B cell (primary cell): ENCODE results near the gene ITGA2B. TPM values are rescaled to one million over a fixed set of nuclear protein-coding genes. Genes with fewer than 3 reads are reported as not detected.

Experiments used
- ATAC-seq: fragments of 200-7000 bp; cut with Tn5 transposase; one replicate; pipeline ENCODE4 v1.10.0; 2021; ENCODE audit warnings: low read depth, mild to moderate bottlenecking, moderate number of reproducible peaks, moderate library complexity
- CTCF ChIA-PET: fragments of 350-600 bp; sonication (Branson Sonifier 250); formaldehyde crosslinking; loops from one replicate; lab custom pipeline; 2021; ENCODE audit warnings: antibody characterized with exemption, inconsistent platforms; lab: Charles Lee
- POLR2A ChIA-PET: fragments of 350-600 bp; sonication (Branson Sonifier 250); formaldehyde crosslinking; loops from one replicate; lab custom pipeline; 2021; ENCODE audit warnings: antibody characterized with exemption; lab: Charles Lee
- DNase-seq: peaks from one replicate; pipeline ENCODE4 v3.0.0; 2013
- H2AFZ ChIP-seq: 2 replicates; pipeline ENCODE4 v1.6.1; 2012; ENCODE audit warnings: mild to moderate bottlenecking, low read depth, low read length; ENCODE audit not compliant: insufficient read depth, poor library complexity, severe bottlenecking
- H3K27ac ChIP-seq, 2 donors: 1 replicate in 1 of 2; 2 replicates in 1 of 2; pipeline ENCODE4 v1.5.1; 2012 to 2013; ENCODE audit warnings: low read length in 2 of 2, mild to moderate bottlenecking in 2 of 2, moderate library complexity in 1 of 2
- H3K27me3 ChIP-seq, 4 experiments: fragments of 200-600 bp in 1 of 4; sonication (generic) in 1 of 4; replicated peaks in 1 of 4; 1 replicate in 2 of 4; 2 replicates in 2 of 4; pipeline versions ENCODE4 v1.6.1 to v1.7.0; 2013 to 2016; ENCODE audit warnings: low read length in 3 of 4, mild to moderate bottlenecking in 2 of 4, mixed read lengths in 1 of 4, moderate library complexity in 1 of 4; ENCODE audit not compliant: insufficient read depth in 4 of 4, control insufficient read depth in 3 of 4; ENCODE audit errors: control extremely low read depth in 1 of 4
- H3K36me3 ChIP-seq, 2 experiments: replicated peaks in 1 of 2; 1 replicate in 1 of 2; 2 replicates in 1 of 2; pipeline versions ENCODE4 v1.6.1 to v1.7.1; 2013; ENCODE audit warnings: low read length in 1 of 2; ENCODE audit not compliant: insufficient read depth in 2 of 2, control insufficient read depth in 1 of 2; ENCODE audit errors: control extremely low read depth in 1 of 2, extremely low read depth in 1 of 2
- H3K4me1 ChIP-seq, 2 donors: fragments of 200-600 bp in 1 of 2; sonication (generic) in 1 of 2; 1 replicate in 1 of 2; 2 replicates in 1 of 2; pipeline versions ENCODE4 v1.5.1 to v1.6.1; 2013 to 2017; ENCODE audit warnings: low read length in 2 of 2; ENCODE audit not compliant: control insufficient read depth in 2 of 2, insufficient read depth in 2 of 2
- H3K4me2 ChIP-seq: replicated peaks from 2 replicates; pipeline ENCODE3; 2012; ENCODE audit warnings: mild to moderate bottlenecking, low read depth, low read length; ENCODE audit not compliant: poor library complexity, severe bottlenecking
- H3K4me3 ChIP-seq, 5 experiments: fragments of 200-600 bp in 1 of 5; sonication (generic) in 1 of 5; 1 replicate in 3 of 5; 2 replicates in 2 of 5; pipeline versions ENCODE4 v1.5.1 to v1.7.0; 2011 to 2016; ENCODE audit warnings: low read length in 4 of 5, mild to moderate bottlenecking in 4 of 5, low read depth in 2 of 5, control low read depth in 1 of 5, moderate library complexity in 1 of 5; ENCODE audit not compliant: insufficient read depth in 1 of 5; ENCODE audit errors: control extremely low read depth in 1 of 5, extremely low read depth in 1 of 5
- H3K79me2 ChIP-seq: fragments of 200-600 bp; sonication (generic); one replicate; pipeline ENCODE4 v1.6.0; 2016; ENCODE audit warnings: low read length; ENCODE audit not compliant: control insufficient read depth, insufficient read depth
- H3K9ac ChIP-seq: fragments of 200-600 bp; sonication (generic); 2 replicates; pipeline ENCODE4 v1.6.1; 2017; ENCODE audit warnings: mild to moderate bottlenecking, low read length, moderate library complexity
- H3K9me3 ChIP-seq, 3 donors: one replicate each; pipeline versions ENCODE4 v1.6.1 to v1.7.1; 2013; ENCODE audit warnings: low read length in 2 of 3; ENCODE audit not compliant: control insufficient read depth in 2 of 3, insufficient read depth in 1 of 3; ENCODE audit errors: control extremely low read depth in 1 of 3
- H4K20me1 ChIP-seq: 2 replicates; pipeline ENCODE4 v1.6.0; 2012; ENCODE audit warnings: mild to moderate bottlenecking, low read length; ENCODE audit not compliant: insufficient read depth, control insufficient read depth, poor library complexity, severe bottlenecking
- H3K27ac Mint-ChIP-seq: one replicate; pipeline ENCODE4 v1.8.0; 2021; ENCODE audit warnings: mixed read lengths
- H3K27me3 Mint-ChIP-seq: one replicate; pipeline ENCODE4 v1.8.0; 2021; ENCODE audit warnings: mixed read lengths
- H3K4me1 Mint-ChIP-seq: one replicate; pipeline ENCODE4 v1.8.0; 2021; ENCODE audit warnings: mixed read lengths
- H3K4me3 Mint-ChIP-seq: one replicate; pipeline ENCODE4 v1.8.0; 2021; ENCODE audit warnings: mixed read lengths
- H3K9me3 Mint-ChIP-seq: one replicate; pipeline ENCODE4 v1.8.0; 2022; ENCODE audit warnings: mixed read lengths; ENCODE audit not compliant: insufficient read depth
- CTCF ChIP-seq: fragments of 200-600 bp; IDR thresholded peaks from one replicate; pipeline ENCODE4 v1.8.0; 2022; ENCODE audit warnings: antibody characterized with exemption, mild to moderate bottlenecking
- EZH2 ChIP-seq: IDR thresholded peaks from 2 replicates; pipeline ENCODE4 v1.6.1; 2012; ENCODE audit warnings: borderline replicate concordance, low read depth, mild to moderate bottlenecking, moderate library complexity, low read length; ENCODE audit not compliant: insufficient read depth, poor library complexity, severe bottlenecking
- WGBS: methylation state at CpG from one replicate; pipeline ENCODE4 v1.1.5; 2013; ENCODE audit warnings: missing lambda C conversion rate; ENCODE audit not compliant: insufficient coverage; 5-methylcytosine and 5-hydroxymethylcytosine counted together
- intact Hi-C: fragments of 100-400 bp; cut with micrococcal nuclease; formaldehyde crosslinking; loops from one replicate; pipeline ENCODE4 v1.10.0; 2022
- polyA plus RNA-seq: library from polyadenylated mRNA; depleted of rRNA; stranded (reverse); fragments of >200 nt; gene quantifications from 2 replicates; pipeline ENCODE4 v1.2.3, GENCODE V29; 2012
- total RNA-seq, 2 donors: library from RNA; stranded (reverse); fragments of 120-200 nt in 1 of 2; gene quantifications; 1 replicate in 1 of 2; 2 replicates in 1 of 2; pipeline versions ENCODE4 v1.2.3 to v1.2.4, GENCODE V29; 2013 to 2022

The ITGA2B gene
- total and polyA plus RNA-seq, 2 donors (not counting 1 experiment from before 2014, with no cell fraction given) = 0.15 to 0.20 TPM

DNA sequence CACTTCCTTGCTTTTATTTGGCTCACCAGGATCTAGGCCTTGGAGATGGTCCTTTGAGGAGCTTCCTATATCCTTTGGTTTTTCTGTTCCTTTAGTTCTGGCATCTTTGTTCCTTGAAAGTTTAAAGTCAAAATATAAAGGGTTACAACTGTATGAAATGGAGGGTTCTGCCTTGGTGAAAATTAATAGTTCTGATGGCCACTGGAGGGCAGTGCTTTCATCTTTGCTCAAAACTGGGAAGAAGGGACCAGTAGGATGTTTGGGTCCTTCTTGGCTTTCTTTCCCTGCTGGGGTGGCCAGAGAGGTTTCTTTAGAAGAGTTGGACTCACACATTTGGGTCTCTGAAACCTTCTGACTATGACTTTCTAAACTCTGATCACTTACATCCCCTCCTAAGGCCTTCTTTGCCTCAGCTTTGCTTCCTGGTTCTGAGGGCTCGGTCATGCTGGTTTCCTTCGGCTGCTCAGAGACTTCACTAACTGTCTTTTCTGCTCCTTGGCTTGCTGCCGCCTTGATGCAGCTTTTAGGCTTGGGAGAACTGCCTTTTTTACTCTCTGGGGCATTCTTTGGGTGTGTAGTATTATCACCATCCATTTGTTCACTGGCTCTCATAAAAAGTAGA, 10.9 kb upstream of the ITGA2B start:
- DNase-seq (no peak), ATAC-seq (no peak)
- no peak overlapping the region for H3K4me3 ChIP-seq
- no peaks in the 10 kb centered on the region for H3K27me3 ChIP-seq
- no peak overlapping the region for H3K27ac ChIP-seq
- H3K9me3 Mint-ChIP-seq = no peaks in the 10 kb centered on the region
- H3K79me2 ChIP-seq = no peaks in the 10 kb centered on the region
- intact Hi-C loops = no loop called here
- no peak overlapping the region for H3K9ac ChIP-seq
- no peaks in the 10 kb centered on the region for H3K9me3 ChIP-seq
- H3K4me1 ChIP-seq = peaks cover 0 to 11% of the 10 kb centered on the region in 2 donors
- peaks cover 14% of the 10 kb centered on the region for H4K20me1 ChIP-seq
- H2AFZ ChIP-seq = no peak overlapping the region
- TF ChIP-seq EZH2 = no peak
- TF ChIP-seq CTCF = peak; percentile 28
- CTCF ChIA-PET = interaction anchor here (0.6 kb wide), 1 partner anchor 92 kb away, joined by 3 read pairs; no protein-coding TSS in a partner anchor
- H3K36me3 ChIP-seq = peaks cover 0 to 54% of the 10 kb centered on the region in 2 experiments
- no CpG with 5 or more reads among the region's 3 CpGs for WGBS
- H3K27ac Mint-ChIP-seq = no peak overlapping the region
- H3K4me3 Mint-ChIP-seq = no peak overlapping the region
- POLR2A ChIA-PET = interaction anchor here (0.6 kb wide), 1 partner anchor 15 kb away, joined by 6 read pairs; no protein-coding TSS in a partner anchor
- H3K27me3 Mint-ChIP-seq = no peaks in the 10 kb centered on the region
- H3K4me1 Mint-ChIP-seq = peaks cover 7% of the 10 kb centered on the region
- no peak overlapping the region for H3K4me2 ChIP-seq
